Right lobe of liver (tissue), 6 donors: ENCODE results near the gene CDC42EP3. TPM values are rescaled to one million over a fixed set of nuclear protein-coding genes. Genes with fewer than 3 reads are reported as not detected.

ENCODE experiments used
- ATAC-seq, 4 donors: fragments of 200-7000 bp; cut with Tn5 transposase; one replicate each; pipeline ENCODE4 v1.9.1; 2020; ENCODE audit warnings: mild to moderate bottlenecking in 4 of 4, moderate library complexity in 4 of 4
- DNase-seq, 3 donors: peaks; one replicate each; pipeline ENCODE4 v3.0.0-alpha.2; 2020
- H3K27ac ChIP-seq, 3 donors: fragments of 200-600 bp; one replicate each; pipeline ENCODE4 v1.8.0; 2022
- H3K27me3 ChIP-seq, 2 donors: fragments of 200-600 bp; one replicate each; pipeline ENCODE4 v1.8.0; 2022
- H3K36me3 ChIP-seq, 4 donors: fragments of 200-600 bp; sonication (generic) in 1 of 4; one replicate each; pipeline versions ENCODE4 v1.5.1 to v1.8.0; 2017 to 2022; ENCODE audit warnings: control low read depth in 1 of 4
- H3K4me1 ChIP-seq, 4 donors: fragments of 200-600 bp; sonication (generic) in 1 of 4; one replicate each; pipeline versions ENCODE4 v1.5.1 to v1.8.0; 2017 to 2022; ENCODE audit warnings: control low read depth in 1 of 4
- H3K4me3 ChIP-seq, 3 donors: fragments of 200-600 bp; one replicate each; pipeline ENCODE4 v1.8.0; 2022
- H3K9me3 ChIP-seq, 4 donors: fragments of 200-600 bp; sonication (generic) in 1 of 4; one replicate each; pipeline versions ENCODE4 v1.5.1 to v1.8.0; 2017 to 2022; ENCODE audit warnings: control low read depth in 1 of 4
- CTCF ChIP-seq, 4 donors: fragments of 200-600 bp in 3 of 4; fragments of 450-650 bp in 1 of 4; IDR thresholded peaks; one replicate each; pipeline versions ENCODE4 v1.5.1 to v1.8.0; 2016 to 2022; ENCODE audit warnings: antibody characterized with exemption in 4 of 4, mild to moderate bottlenecking in 2 of 4
- POLR2A ChIP-seq: fragments of 450-650 bp; IDR thresholded peaks from one replicate; pipeline ENCODE4 v1.6.1; 2017; ENCODE audit warnings: antibody characterized with exemption, mild to moderate bottlenecking
- WGBS: methylation state at CpG from one replicate; pipeline ENCODE4 v1.1.6; 2018; ENCODE audit warnings: low coverage, low lambda C conversion rate; ENCODE audit not compliant: insufficient coverage; ENCODE audit errors: missing lambda C conversion rate; 5-methylcytosine and 5-hydroxymethylcytosine counted together
- intact Hi-C, 2 donors: fragments of 100-400 bp; cut with DNase I; formaldehyde crosslinking; loops; one replicate each; pipeline versions ENCODE4 v1.11.2 to v1.14.1; 2022
- total RNA-seq, 6 experiments: library from RNA; depleted of rRNA in 2 of 6; stranded (reverse); fragments of >200 nt in 2 of 6; fragmentation: NEBNext Ultra II Directional in 3 of 6; extraction: Animal tissue kit (Norgen Biotek cat#: 25700) in 3 of 6; gene quantifications; one replicate each; pipeline versions ENCODE4 v1.1.0 to v1.2.4, GENCODE V29; 2016 to 2023
- donor health status: DM: no; HTN: yes; CAD: no.
- donor health status: DM: no; HTN: no; CAD: no.
- donor health status: DM: no; HTN: no; CAD: no.
- donor health status: DM: no; HTN: yes; CAD: no.
- donor health status: DM: no; HTN: yes; CAD: no.

Gene CDC42EP3
- total RNA-seq, 6 experiments from 2014 or later = 3.4 to 8.4 (median 6.0) TPM

DNA sequence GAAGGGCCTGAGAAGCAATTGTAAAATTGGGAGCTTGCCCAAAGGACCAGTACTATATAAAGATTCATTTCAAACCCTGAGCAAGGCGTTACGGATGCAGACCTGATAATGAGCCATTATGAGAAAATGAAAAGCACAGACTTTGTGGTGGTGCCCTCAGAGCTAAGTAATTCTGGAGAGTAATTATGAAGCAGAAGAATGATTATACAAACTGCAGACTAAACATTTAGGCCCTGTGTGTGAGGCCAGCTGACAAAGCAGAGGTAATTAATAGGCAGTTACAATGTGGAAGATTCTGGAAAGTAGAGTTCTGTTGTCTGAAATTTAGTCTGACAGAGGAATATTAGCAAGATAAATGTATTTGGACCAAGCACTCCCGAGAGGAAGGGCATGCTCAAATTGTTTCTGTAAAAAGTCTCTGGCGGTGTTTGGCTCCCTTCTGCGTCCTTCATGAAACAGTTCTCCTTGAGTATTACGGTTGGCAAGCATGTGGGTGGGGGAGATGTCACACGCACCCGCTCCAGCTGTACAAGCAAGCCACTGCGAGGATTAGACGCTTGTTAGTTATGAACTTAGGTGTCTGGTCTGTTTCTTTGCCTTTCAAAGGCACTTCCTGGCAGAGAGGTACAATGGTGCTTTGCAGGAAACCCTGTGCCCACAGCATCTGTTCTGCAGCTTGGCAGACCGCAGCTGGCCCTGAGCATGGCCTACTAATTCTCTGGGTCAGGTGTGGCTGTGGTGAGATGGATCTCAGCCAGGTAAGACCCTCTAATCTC, 45.5 kb downstream of the CDC42EP3 start:
- ATAC-seq (peak in 3 of 4 donors; percentile 21 to 59 (median 42)), DNase-seq (no peak)
- Histone ChIP-seq H3K27me3 (no peaks in the 10 kb centered on the region), H3K9me3 (no peaks in the 10 kb centered on the region), H3K27ac (no peak overlapping the region), H3K4me3 (no peak overlapping the region), H3K4me1 (no peaks in the 10 kb centered on the region), H3K36me3 (no peaks in the 10 kb centered on the region)
- intact Hi-C loops = no loop called here
- no peak for TF ChIP-seq CTCF (IDR thresholded peaks at IDR 0.05)
- TF ChIP-seq POLR2A = no peak
- 89% methylated on average over 3 of the region's 11 CpGs for whole genome bisulfite sequencing

- no peaks in the 10 kb centered on the region for H3K4me1 ChIP-seq
- H3K4me3 ChIP-seq = no peak overlapping the region
- H3K27me3 ChIP-seq = no peaks in the 10 kb centered on the region
- intact Hi-C loops = no loop called here
- H3K36me3 ChIP-seq = no peaks in the 10 kb centered on the region
- ATAC-seq (no peak), DNase-seq (no peak)
- no peak for TF ChIP-seq CTCF (IDR thresholded peaks at IDR 0.05)
- TF ChIP-seq POLR2A = no peak
- H3K9me3 ChIP-seq = no peaks in the 10 kb centered on the region
- no peak overlapping the region for H3K27ac ChIP-seq
Observed at GRCh38 chr2:37625156-37625555, 46.3 kb downstream of the CDC42EP3 start.

- ATAC-seq (peak in 2 of 4 donors; percentile 44 to 49), DNase-seq (no peak)
- H3K9me3 ChIP-seq = no peaks in the 10 kb centered on the region
- TF ChIP-seq CTCF (IDR thresholded peaks at IDR 0.05) = no peak
- TF ChIP-seq POLR2A = no peak
- WGBS = 82% methylated on average over 8 of the region's 8 CpGs
- no peaks in the 10 kb centered on the region for H3K27me3 ChIP-seq
- intact Hi-C loops = no loop called here
- no peak overlapping the region for H3K4me3 ChIP-seq
- no peaks in the 10 kb centered on the region for H3K36me3 ChIP-seq
- H3K27ac ChIP-seq = no peak overlapping the region
- H3K4me1 ChIP-seq = no peaks in the 10 kb centered on the region
Observed at GRCh38 chr2:37623971-37624900, 47.2 kb downstream of the CDC42EP3 start.

DNA sequence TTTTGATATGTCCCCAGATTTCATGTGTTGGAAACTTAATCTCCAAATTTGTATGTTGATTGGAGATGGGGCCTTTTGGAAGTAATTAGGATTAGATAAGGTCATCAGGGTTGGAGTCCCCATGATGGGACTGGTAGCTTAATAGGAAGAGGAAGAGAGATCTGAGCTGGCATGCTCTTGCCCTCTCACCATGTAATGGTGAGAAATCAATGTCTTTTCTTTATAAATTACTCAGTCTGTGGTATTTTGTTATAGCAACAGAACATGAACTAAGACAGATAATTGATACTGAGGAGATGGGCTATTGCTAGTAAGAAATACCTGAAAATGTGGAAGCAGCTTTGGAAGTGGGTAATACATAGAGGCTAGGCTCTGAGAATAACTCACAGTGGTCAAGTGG, 48.0 kb downstream of the CDC42EP3 start:
- H3K36me3 ChIP-seq = no peaks in the 10 kb centered on the region
- TF ChIP-seq CTCF (IDR thresholded peaks at IDR 0.05) = no peak
- no peak for TF ChIP-seq POLR2A
- ATAC-seq = no peak

More for the DNA sequence above, 48.0 kb downstream of the CDC42EP3 start:
- intact Hi-C loops = no loop called here
- H3K27ac ChIP-seq = no peak overlapping the region
- no peak for DNase-seq
- no peaks in the 10 kb centered on the region for H3K4me1 ChIP-seq
- H3K4me3 ChIP-seq = no peak overlapping the region
- no peaks in the 10 kb centered on the region for H3K9me3 ChIP-seq
- H3K27me3 ChIP-seq = no peaks in the 10 kb centered on the region
